Glutamatergic neuron (in vitro differentiated cells): ENCODE data around the gene TAF5L. TPM values are rescaled to one million over a fixed set of nuclear protein-coding genes. Genes with fewer than 3 reads are reported as not detected.

Experiments
- DNase-seq: peaks from one replicate; pipeline ENCODE4 v3.0.0; 2022
- H3K27ac Mint-ChIP-seq: one replicate; pipeline ENCODE4 v1.8.0; 2020; ENCODE audit warnings: mild to moderate bottlenecking, mixed read lengths, inconsistent platforms; ENCODE audit not compliant: unreplicated experiment
- H3K27me3 Mint-ChIP-seq: one replicate; pipeline ENCODE4 v1.8.0; 2020; ENCODE audit warnings: mild to moderate bottlenecking, moderate library complexity, mixed read lengths, inconsistent platforms; ENCODE audit not compliant: unreplicated experiment
- H3K36me3 Mint-ChIP-seq: one replicate; pipeline ENCODE4 v1.8.0; 2020; ENCODE audit warnings: mild to moderate bottlenecking, mixed read lengths, inconsistent platforms; ENCODE audit not compliant: unreplicated experiment
- H3K4me1 Mint-ChIP-seq: one replicate; pipeline ENCODE4 v1.8.0; 2020; ENCODE audit warnings: mild to moderate bottlenecking, low read depth, mixed read lengths, inconsistent platforms; ENCODE audit not compliant: unreplicated experiment
- H3K4me3 Mint-ChIP-seq: one replicate; pipeline ENCODE4 v1.8.0; 2020; ENCODE audit warnings: mild to moderate bottlenecking, mixed read lengths, inconsistent platforms; ENCODE audit not compliant: unreplicated experiment
- H3K9me3 Mint-ChIP-seq: one replicate; pipeline ENCODE4 v1.8.0; 2020; ENCODE audit warnings: mild to moderate bottlenecking, moderate library complexity, mixed read lengths, inconsistent platforms; ENCODE audit not compliant: unreplicated experiment
- CTCF ChIP-seq: fragments of 200-600 bp; sonication (generic); IDR thresholded peaks from one replicate; pipeline ENCODE4 v1.5.0; 2021; ENCODE audit not compliant: partially characterized antibody, unreplicated experiment
- total RNA-seq: library from RNA; stranded (reverse); fragmentation: NEBNext Ultra II Directional; extraction: Animal tissue kit (Norgen Biotek cat#: 25700); gene quantifications from one replicate; pipeline ENCODE4 v1.2.1, GENCODE V29; 2021; ENCODE audit not compliant: unreplicated experiment

Gene TAF5L
- total RNA-seq, 1 donor from 2014 or later, result 19.6 TPM

- peaks cover 7% of the 10 kb centered on the region for H3K9me3 Mint-ChIP-seq
- no peak overlapping the region for H3K4me3 Mint-ChIP-seq
- DNase-seq, result no peak
- no peak overlapping the region for H3K27ac Mint-ChIP-seq
- H3K4me1 Mint-ChIP-seq, result peaks cover 12% of the 10 kb centered on the region
- TF ChIP-seq CTCF, result no peak
- peaks cover 2% of the 10 kb centered on the region for H3K27me3 Mint-ChIP-seq
- no peaks in the 10 kb centered on the region for H3K36me3 Mint-ChIP-seq
Measured at GRCh38 chr1:229620876-229621275, 5.0 kb downstream of the TAF5L start.

- H3K4me3 Mint-ChIP-seq, result no peak overlapping the region
Measured at GRCh38 chr1:229619614-229620013, 6.3 kb downstream of the TAF5L start.

DNA sequence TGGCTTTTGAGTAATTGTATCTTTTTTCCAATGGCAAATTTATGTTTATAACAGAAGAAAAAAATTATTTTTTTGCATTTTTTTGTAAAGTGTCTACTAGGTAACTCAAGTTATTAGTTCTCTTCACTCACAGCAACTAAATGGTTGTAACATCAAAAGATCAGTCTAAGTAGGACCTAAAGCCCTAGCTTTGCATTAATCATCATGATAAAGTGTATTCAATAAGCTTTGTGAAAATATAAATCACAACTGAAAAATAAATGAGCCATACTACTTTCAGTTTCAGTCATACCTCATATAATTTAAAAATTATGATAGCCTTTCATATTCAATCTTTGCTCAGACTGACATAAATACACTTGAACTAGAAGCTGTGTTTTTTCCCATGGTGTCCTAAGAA lies 6.9 kb downstream of the TAF5L start:
- Mint-ChIP-seq H3K9me3 (no peaks in the 10 kb centered on the region), H3K27ac (no peak overlapping the region), H3K4me3 (no peak overlapping the region), H3K27me3 (no peaks in the 10 kb centered on the region), H3K36me3 (no peaks in the 10 kb centered on the region), H3K4me1 (peaks cover 2% of the 10 kb centered on the region)
- no peak for TF ChIP-seq CTCF
- no peak for DNase-seq

More at GRCh38 chr1:229619614-229620013, 6.3 kb downstream of the TAF5L start:
- no peak for DNase-seq
- Mint-ChIP-seq H3K4me1 (peaks cover 5% of the 10 kb centered on the region), H3K27me3 (no peaks in the 10 kb centered on the region), H3K9me3 (peaks cover under 1% of the 10 kb centered on the region), H3K27ac (no peak overlapping the region), H3K36me3 (no peaks in the 10 kb centered on the region)
- TF ChIP-seq CTCF, result no peak

- Mint-ChIP-seq H3K4me1 (no peaks in the 10 kb centered on the region), H3K9me3 (no peaks in the 10 kb centered on the region), H3K27ac (no peak overlapping the region), H3K4me3 (no peak overlapping the region), H3K36me3 (no peaks in the 10 kb centered on the region), H3K27me3 (no peaks in the 10 kb centered on the region)
- DNase-seq, result no peak
- no peak for TF ChIP-seq CTCF
Measured at GRCh38 chr1:229617351-229618100, 8.4 kb downstream of the TAF5L start.

- DNase-seq, result no peak
Measured at GRCh38 chr1:229614701-229615100, 11.2 kb downstream of the TAF5L start.

More at GRCh38 chr1:229614701-229615100, 11.2 kb downstream of the TAF5L start:
- Mint-ChIP-seq H3K4me1 (no peaks in the 10 kb centered on the region), H3K9me3 (peaks cover 2% of the 10 kb centered on the region), H3K36me3 (no peaks in the 10 kb centered on the region), H3K4me3 (no peak overlapping the region), H3K27me3 (no peaks in the 10 kb centered on the region), H3K27ac (no peak overlapping the region)
- no peak for TF ChIP-seq CTCF
